NCI-H2196 treated with DMSO at 0.1 percent for 48 hours (cell line): ENCODE measurements around the gene TAS2R19.
"Not testable (repeated sequence)": the region's sequence is repeated elsewhere in the genome, so short reads cannot be mapped to it uniquely, and the experiment has no call there.

Experiments used
- DNase-seq: peaks from one replicate; lab custom pipeline; 2025; ENCODE audit not compliant: unreplicated experiment; lab: John Stamatoyannopoulos, UW

The TAS2R19 gene, protein sequence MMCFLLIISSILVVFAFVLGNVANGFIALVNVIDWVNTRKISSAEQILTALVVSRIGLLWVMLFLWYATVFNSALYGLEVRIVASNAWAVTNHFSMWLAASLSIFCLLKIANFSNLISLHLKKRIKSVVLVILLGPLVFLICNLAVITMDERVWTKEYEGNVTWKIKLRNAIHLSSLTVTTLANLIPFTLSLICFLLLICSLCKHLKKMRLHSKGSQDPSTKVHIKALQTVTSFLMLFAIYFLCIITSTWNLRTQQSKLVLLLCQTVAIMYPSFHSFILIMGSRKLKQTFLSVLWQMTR

DNA sequence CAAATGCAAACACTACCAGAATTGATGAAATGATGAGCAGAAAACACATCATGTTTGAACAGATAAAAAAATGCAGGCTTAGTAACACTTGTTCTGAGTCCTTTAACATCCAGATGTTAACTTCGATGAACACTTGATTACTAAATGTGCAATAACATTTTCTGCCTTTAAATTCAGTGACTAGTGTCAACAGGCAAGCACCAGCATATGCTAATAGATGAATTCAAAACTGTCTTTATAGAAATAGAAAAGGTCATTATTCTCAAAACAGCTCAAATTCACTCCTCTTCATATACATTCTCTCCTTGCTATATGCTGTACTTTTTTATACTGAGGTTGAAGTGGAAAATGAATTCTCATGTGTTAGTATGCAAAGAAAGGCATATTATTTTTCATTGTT, at the start of gene TAS2R19:
TSS of gene TAS2R19 (minus strand) at position 101 of the 400 bp plus-strand sequence. CDS start at position 52, 49 bp downstream.
- DNase-seq: no peak

DNA sequence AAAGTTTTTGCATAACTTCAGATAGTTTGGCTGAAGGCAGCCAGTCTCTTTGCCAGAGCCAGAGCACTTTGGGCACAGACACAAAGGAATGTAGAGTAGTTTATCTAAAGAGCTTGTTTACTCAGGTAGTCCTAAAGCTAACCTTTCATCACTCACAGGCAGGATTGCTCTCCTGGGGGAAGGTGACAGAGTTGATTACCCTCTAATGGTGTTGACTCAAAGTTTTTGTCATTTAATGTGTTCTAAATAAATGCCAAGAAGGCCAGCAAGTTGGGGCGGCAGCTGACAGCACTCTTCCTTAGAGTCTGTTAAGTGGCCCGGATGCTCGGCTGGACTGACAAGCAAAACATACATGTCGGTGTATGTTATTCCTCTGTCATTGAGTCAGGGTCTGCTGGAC, 49.0 kb upstream of the TAS2R19 start:
- no peak for DNase-seq

DNA sequence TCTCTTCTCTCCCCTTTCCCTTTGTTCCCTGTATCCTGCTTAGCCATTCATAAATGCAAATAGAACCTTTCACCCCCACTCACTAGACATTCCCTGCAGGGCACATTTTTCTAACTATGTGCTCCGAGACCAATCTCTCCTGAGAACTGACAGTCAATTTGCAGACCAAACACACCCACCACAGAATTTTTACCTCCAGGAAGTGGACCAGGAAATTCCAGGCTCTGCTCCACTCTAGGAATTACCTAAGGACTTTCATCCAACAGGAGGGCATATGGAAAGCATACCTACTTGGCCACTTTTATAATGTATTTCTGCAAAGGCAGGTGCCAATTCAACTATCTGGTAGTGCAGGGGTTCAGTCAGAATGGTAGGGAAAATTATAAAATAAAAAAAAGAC, 48.6 kb upstream of the TAS2R19 start:
- DNase-seq: no peak

DNA sequence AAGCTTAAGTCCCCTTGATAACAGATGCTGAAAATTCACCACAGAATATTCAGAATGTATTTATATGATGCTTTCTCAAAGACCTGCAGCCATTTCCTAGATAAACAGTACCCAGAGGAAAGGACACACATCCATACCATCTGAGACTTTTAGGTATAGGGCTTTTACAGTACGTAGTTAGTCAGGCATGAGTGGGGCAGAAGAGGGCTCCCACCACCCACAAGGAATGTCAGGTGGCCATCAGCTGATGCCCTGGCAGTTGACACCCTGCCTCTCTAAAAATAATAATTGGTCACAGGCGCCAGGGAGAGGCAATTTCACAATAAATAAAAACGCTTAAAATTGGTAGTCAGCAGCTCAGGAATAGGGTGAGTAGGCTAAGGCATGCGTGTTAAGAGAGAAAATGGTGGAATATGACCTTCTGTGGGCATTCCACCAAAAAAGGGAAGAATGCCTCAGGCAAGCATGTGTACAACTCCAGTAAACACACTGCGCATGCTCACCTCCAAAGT, 47.5 kb upstream of the TAS2R19 start:
- no peak for DNase-seq

DNA sequence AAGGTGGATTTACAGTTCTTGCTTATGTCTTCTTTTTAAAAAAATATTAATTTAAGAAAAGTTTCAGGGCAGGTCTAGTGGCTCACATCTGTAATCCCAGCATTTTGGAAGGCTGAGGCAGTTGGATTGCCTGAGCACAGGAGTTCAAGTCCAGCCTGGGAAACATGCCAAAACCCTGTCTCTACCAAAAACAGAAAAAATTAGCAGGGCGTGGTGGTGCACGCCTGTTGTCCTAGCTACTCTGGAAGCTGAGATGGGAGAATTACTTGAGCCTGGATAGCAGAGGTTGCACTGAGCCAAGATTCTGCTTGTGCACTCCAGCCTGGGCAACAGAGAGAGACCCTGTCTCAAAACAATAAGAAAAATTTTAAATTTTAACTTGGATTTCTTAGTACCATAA, 45.1 kb upstream of the TAS2R19 start:
- no peak for DNase-seq

DNA sequence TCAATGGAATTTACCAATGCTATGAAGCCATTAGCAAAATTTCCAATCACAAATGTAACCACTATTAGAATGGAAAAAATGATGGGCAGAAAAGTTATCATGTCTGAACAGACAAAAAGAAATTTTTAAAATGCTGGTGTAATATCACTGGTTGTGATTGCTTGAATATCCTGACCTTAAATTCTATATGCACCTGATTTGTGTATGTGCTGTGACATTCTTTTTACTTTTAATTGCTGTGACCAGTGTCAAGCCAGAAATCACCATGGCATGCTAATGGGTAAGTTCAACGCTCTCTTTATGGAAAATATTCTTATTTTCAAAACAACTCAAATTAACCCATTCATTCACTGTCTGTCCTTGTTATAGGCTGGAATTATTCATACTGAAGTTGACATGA, 39.8 kb upstream of the TAS2R19 start, which contains the start of gene TAS2R46:
TSS of gene TAS2R46 (minus strand) at position 101 of the 400 bp plus-strand sequence. CDS start at position 101, 0 bp downstream.
- DNase-seq: not testable (repeated sequence)

DNA sequence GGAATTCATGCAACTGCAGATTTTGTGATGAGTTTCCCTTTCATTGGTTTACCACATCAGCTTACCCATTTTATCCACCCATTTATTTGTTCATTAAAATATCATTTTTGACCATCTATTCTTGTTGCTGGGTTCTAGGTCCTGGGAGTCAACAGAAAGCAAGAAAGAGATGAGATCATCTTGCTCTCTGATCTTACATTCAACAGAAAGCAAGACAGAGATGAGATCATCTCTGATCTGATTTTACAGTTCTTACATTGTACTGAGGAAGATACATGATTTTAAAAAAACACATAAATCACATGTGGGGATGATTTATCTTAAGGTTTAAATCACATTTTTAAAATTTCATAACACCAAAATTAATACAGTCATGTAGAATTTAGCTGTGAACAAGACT, 37.4 kb upstream of the TAS2R19 start:
- DNase-seq: no peak

DNA sequence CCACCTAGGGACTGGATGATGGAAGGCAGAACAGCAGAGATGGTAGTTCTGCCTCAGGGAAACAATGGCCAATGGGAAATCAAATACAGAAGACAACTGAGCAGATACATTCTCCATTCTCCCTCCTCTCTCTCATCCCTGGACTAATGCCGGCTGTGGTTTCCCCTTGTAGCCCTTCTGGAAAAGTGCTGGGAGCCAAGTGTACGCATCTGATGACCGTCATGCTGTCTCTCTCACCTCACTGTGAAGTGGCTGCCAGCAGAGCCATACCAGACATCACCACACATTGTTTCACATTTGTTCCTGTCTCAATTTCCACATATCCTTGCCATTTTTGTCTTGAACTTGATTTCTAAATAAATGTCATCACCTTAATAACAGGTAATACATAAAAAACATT, 36.6 kb upstream of the TAS2R19 start:
- no peak for DNase-seq

DNA sequence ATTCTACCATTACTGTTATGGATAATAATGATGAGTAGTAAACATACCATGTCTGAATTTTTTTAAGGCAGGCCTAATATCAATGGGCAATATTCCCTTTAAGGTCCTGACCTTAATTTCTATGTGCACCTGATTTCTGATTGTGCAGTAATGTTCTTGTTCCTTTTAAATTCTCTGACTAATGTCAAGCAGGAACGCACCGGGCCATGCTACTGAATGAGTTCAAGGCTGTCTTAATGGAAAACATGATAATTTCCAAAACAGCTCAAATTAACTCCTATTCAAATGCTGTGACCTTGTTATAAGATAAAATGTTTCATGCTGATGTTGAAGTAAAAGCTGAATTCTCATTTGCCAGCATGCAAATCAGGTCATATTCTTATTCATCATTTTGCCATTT, 32.9 kb upstream of the TAS2R19 start:
- no peak for DNase-seq

DNA sequence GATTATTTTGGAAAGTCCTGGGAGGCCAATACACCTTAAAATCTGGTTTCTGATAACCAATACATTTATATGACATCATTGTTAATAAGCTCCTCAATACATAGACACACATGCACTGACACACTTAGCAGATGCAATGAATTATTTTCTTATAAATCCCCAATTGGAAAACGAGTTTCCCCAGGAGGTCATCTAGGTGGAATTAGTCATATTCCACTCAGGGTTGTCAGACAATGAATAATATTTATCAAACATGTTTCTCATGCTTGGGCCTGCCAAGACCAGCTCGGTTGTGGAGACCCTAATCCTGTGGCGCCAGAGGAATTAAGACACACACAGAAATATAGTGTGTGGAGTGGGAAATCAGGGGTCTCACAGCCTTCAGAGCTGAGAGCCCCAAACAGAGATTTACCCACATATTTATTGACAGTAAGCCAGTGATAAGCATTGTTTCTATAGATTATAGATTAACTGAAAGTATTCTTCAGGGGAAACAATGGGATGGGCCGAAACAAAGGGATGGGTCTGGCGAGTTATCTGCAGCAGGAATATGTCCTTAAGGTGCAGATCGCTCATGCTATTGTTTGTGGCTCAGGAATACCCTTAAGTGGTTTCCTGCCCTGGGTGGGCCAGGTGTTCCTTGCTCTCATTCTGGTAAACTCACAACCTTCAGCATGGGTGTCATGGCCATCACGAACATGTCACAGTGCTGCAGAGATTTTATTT, 27.5 kb upstream of the TAS2R19 start:
- DNase-seq: not testable (repeated sequence)

DNA sequence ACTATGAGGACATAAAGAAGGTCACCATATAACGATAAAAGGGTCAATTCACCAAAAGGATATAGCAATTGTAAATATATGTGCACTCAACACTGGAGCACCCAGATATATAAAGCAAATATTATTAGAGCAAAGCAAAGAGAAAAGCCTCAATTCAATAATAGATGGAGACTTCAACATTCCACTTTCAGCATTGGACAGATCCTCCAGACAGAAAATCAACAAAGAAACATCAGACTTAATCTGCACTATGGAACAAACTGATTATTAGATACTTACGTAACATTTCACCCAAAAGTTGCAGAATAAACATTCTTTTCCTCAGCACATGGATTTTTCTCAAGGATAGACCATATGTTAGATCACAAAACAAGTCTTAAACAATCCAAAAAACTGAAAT, 18.9 kb upstream of the TAS2R19 start:
- not testable (repeated sequence) for DNase-seq

DNA sequence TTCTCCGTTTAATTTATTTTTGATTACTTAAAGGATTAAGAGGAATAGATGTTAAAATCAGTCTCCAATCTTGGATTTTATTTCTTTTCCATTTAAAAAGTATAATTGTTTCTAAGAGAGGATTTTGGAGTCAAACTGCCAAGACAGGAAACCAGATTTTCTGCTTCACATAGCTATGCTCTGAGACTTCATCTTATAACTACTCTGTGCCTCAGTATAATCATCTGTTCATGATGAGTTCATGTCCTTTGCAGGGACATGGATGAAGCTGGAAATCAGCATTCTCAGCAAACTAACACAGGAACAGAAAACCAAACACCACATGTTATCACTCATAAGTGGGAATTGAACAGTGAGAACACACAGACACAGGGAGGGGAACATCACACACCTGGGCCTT, 17.7 kb upstream of the TAS2R19 start:
- DNase-seq: no peak

DNA sequence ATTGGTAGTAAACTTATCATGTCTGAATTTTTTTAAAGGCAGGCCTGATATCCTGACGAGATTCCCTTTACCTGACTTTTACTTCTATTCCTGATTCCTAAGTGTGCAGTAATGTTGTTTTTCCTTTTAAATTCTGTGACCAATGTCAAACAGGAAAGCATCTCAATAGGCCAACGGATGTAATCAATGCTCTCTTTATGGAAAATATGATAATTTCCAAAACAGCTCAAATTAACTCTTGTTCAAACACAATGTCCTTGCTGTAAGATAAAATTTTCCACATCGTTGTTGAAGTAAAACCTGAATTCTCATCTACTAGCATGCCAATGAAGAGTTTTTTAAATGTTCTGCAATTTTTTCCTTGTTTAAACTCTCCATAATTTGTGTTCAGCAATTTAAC, 16.8 kb upstream of the TAS2R19 start:
- DNase-seq: no peak

DNA sequence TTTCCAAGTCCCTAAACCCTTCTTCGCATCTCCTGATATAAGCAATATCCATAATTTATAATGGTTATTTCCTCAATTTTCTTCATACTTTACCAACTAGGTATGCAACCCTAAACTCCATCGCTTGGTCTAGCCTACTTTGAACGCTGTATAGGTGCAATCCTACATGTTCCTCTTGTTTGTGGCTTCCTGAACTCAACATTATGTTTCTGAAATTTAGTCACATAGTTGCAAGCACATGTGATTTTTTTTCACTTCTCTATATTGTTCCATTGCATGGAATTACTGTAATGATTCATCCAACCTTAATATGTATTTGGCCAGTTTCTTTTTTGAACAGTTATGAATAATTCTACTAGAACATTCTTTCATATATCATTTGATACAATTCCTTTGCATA, 11.5 kb upstream of the TAS2R19 start:
- DNase-seq: not testable (repeated sequence)

DNA sequence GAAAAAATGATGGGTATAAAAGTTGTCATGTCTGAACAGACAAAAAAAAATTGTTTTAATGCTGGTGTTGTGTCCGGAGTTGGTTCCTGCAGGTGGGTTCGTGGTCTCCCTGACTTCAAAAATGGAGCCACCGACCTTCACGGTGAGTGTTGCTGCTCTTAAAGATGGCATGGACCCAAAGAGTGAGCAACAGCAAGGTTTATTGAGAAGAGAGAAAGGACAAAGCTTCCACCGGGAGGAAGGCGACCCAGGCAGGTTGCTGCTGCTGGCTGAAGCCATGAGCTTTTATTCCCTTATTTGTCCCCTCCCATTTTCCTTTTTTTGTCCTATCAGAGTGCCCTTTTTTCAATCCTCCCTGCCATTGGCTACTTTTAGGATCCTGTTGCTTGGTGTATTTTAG, 8.9 kb upstream of the TAS2R19 start, which contains the start of gene TAS2R31:
TSS of gene TAS2R31 (minus strand) at position 101 of the 400 bp plus-strand sequence. CDS start at position 29, 72 bp downstream.
- no peak for DNase-seq

DNA sequence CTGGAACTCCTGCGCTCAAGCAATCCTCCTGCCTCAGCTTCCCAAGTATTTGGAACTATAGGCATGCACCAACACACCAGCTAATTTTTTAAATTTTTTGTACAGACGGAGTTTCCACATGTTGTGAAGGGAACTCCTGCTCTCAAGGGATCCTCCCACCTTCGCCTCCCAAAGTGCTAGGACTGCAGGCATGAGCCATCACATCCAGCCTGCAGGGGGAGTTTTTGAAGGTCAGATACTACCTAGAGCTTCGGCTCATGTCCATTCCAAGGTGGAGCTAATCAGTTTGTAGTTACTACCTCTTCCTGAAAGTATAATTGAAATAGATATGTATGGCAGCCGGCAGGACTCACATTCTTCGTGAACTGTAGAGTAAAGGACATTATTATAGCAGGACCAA, 3.7 kb upstream of the TAS2R19 start:
- no peak for DNase-seq

DNA sequence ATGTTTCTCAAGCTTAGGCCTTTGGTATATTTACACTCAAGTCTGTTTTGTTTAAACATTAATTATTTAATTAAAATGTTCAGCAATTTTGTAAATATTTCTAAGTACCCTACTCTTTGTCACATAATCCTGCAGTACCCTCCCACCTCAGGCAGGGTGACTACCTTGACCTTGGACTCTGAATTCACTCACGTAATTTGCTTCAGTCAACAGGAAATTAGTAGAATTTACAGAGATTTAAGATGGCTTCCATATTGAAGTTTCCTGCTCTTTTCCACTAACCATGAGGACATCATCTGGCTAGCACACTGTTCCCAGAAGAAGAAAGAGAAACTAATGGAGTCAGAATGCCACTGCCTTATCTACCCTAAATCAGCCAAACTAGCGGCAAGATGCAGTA, 967 bp upstream of the TAS2R19 start:
- no peak for DNase-seq

DNA sequence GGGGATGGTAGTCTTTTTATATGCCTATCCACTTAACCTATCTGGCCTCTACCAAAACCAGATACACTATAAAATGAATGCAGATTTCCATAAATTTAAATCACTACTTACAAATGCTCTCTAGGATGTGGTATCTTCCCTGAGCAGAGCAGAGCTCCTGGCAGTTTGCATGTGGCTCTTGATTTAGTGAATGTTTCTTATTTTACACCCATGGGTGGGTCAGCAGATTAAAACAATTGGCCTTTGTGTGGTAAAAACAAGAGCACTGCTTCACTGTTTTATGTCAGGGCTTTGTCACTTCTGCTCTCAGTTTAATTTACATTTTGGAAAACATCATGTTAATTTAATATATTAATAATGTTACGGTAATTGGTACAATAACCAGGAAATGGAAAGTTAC, 5.5 kb downstream of the TAS2R19 start:
- no peak for DNase-seq

DNA sequence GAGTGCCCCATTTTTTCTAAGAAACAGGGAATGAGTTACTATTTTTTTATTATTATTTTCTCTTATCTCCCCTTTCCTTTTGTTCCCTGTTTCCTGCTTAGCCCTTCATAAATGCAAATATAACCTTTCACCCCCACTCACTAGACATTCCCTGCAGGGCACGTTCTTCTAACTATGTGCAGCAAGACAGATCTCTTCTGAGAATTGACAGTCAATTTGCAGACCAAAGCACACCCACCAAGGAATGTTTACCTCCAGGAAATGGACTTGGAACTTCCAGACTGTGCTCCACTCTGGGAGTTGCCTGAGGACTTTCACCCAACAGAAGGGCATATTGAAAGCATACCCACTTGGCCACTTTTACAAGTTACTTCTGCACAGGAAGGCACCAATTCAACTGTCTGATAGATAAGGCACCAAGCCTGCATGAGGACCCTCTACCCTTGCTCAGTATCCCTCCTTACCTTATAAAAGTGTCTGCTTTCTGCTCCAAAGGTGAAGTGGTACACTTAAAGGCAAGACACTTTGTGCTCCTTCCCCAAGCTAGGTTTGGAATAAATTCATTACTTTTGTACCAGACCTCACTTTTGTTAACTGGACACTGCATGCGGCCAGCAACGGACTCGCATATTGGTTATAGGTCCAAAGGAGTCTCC, 6.5 kb downstream of the TAS2R19 start:
- DNase-seq: no peak

DNA sequence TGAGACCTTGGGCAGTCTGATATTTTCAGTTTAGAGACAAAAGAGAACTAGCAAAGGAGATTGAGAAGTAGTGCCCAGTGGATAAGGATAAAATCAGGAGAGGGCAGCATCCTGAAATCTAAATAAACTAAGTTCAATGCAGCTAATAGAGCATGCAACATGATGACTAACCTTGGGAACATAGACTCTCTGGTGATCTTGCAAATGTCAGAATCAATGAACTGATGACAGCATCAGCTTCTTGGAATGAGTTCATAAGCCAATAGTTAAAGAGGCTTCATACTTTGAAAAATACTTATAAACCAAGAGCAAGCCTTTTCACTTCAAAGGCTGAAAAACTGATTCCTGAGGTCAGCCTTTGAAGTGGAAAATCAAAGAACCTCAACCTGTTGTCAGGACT, 8.2 kb downstream of the TAS2R19 start:
- DNase-seq: no peak

DNA sequence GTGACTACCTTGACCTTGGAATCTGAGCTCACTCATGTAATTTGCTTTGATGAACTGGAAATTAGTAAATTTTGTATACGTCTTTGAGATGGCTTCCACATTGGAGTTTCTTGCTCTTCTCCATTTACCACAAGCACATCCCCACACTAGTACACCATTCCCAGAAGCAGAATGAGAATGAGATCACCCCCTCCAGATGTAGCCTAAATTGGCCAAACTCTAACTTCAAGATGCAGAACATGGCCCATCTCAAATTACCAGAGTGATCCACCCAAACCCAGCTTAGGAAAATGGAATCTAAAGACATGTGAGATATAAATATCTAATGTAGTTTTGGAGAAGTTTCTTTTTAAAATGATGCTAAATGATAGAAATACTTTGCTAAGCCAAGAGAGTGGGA, 14.8 kb downstream of the TAS2R19 start:
- no peak for DNase-seq

DNA sequence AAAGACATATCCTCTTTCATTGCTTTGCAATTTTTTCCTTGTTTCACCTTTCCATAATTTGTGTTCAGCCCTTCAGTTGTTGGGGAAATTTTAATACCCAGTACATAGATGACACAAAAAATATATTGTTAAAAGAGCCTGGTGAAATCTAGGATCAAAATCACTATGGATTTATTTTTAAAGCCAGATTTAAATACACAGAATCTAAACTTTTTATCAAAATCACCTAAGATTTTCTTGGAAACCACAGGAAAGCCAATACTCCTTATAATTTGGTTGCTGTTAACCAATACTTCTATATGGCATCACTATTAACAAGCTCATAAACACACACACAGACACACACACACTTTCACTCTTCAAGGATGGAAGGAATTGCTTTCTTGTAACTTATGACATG, 24.2 kb downstream of the TAS2R19 start, which contains the start of gene TAS2R20:
TSS of gene TAS2R20 (minus strand) at position 101 of the 400 bp plus-strand sequence. CDS start 429 bp downstream, outside the sequence.
- no peak for DNase-seq
